Measurements from ENCODE around the gene ATXN1.

ATXN1 gene

DNA sequence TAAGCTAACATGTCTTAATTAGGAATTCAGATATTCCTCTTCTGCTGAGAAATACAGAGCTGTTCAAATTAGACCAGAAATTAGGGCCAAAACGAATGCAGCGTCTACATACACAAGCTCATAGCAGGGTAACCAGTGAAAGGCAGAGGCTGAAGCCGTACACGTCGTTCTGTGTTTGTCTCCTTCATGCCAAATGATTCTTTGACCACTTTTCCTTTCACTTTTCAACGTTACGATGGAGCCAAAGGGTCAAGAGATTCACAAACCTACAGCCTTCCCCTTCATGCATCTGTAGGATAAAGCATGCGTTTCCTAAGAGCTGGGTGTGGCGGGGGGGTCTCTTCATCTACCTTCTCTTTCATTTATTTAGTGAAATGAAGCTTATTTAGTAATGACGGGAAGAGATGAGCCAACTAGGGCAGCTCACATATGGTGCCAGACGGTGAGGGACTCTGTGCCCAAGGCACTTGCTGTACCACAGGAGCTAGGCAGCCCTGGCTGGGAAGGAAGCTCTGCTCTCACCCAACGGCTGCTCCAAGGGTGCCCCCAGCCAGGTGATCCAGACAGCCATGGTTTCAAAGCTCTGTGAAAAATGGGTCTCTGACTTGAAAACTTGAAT, 178.0 kb downstream of the ATXN1 start:
- in situ Hi-C loops (cut with MboI; ENCODE audit: low sequenced_read_pairs) = no loop called here

DNA sequence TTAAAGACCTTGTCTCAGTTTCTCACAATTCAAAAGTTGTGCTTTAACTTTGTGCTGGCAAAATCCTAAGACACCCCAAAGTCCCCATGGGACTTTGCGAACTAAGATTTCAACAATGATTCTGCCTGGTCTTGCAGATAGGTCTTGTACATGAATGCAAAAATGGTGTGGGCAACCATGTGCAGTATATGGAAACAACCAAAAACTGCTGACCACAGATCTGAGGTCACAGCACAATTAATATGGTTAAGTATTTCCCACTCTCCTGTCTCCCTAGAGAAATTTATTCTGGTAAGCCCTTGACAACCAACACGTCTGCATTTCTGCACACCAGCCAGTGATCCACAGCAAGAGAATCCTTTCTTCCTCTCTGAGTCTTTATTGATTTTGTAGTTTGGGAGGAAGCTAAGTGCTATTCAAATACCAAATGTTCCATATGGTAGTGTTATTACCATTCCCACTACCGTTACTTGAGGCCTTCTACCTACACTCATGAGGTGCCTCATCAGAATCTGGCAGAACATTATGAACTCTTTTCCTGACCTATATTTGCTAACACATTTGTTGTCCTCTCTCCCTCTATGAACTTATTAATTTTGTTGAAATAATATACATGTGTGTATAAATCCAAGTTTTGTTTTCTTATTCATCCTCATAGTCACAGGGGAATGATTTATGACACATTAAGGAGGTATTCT, 178.7 kb downstream of the ATXN1 start:
- in situ Hi-C loops (cut with MboI; ENCODE audit: low sequenced_read_pairs) = no loop called here

DNA sequence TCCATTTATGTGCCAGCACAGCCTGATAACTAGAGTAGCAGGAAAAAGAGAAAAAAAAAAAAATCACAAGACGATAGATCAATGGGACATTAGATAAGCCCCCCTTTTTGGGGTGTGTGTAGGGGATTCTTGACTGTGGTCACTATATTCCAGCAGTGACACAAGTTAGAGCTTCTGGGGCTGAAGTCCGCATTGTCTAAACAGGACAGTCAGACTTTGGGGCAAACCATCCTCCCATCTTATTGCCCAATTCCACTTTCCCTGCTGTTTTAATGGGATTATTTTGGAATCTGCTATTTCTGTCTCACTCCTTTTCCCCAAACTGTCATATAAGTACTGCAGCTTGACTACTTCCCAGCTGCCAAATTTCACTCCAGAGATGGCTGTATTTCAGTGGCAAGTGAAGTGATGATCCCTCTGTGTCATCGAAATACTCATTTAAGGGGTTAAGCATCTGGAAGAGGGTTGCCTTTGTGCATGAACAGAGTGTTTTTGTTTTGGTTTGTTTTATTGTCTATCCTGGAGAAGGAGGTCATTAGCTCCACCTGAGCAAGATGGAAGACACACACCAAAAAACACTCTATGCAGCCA, 182.5 kb downstream of the ATXN1 start:
- in situ Hi-C loops (cut with MboI; ENCODE audit: low sequenced_read_pairs) = no loop called here

DNA sequence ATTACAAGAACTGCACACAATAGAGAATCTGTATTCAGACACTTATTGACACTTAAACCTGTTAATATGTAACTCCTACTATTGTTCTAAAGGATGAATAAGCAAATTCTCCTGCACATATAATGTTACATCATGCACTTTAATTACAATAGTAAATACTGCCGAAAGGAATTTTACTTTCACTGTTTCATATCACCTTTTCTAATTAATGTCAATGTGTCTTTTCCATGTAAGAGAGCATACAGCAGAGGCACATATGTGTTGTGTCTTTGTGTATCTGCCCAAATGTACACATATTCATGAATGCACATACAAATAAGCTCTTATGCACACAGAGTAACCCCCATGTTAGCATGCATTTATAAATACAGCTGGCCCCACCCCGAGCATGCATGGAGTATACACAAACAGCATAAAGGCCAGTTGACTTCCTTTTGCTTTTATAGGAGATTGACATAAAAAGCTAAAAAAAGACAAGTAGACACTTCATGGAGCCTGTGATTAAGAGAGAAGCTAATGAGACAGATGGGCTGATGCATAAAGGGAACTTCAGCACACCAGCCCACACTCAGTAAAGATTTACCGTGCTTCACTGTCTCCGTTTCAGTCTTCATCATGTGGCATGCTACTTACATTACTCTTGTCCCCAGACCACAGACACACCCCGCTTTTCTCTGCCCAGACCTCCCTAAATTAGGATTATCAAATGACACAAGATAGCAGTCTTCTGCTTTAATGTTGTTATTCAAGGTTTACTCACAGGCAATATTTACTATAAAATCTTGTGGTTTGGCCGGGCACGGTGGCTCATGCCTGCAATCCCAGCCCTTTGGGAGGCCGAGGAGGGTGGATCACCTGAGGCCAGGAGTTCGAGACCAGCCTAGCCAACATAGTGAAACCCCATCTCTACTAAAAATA, 184.6 kb downstream of the ATXN1 start:
- in situ Hi-C loops (cut with MboI; ENCODE audit: low sequenced_read_pairs) = no loop called here

DNA sequence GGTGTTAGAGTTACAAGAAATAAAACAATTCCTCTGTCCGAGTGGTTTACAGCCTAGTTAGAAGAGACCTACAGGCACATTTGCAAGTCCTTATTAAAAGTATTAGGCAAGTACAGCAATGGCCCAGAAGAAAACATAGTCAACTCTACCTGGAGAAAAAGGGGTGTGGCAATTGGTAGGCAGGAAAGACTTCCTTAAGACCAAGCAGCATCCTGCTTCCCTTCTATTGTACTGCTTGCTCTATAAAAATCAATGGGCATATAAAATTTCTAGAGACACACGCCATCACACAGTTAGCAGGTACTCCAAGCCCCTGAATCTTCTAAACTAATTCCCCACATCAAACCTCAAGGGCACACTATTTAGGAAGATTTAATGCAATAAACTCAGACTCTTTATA, 185.6 kb downstream of the ATXN1 start:
- in situ Hi-C loops (cut with MboI; ENCODE audit: low sequenced_read_pairs) = no loop called here

DNA sequence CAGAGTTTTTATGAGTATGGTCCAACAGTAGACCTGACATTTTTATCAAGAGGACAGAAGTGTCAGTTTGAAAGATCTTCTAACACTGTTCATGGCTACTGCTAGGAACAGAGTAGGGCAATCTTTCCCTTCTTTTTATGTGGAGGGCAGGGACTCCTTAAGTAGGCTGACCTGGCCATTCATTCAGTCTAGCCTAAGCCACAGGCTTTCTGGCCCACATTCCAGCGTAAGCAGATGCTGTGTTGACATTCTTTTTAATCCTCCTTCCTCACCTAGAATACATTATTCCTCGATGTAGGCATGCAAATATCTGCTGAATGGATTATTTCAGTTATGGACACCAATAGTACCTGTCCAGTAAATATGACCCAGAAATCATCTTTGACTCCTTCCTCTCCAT, 188.3 kb downstream of the ATXN1 start:
- in situ Hi-C loops (cut with MboI; ENCODE audit: low sequenced_read_pairs) = no loop called here

DNA sequence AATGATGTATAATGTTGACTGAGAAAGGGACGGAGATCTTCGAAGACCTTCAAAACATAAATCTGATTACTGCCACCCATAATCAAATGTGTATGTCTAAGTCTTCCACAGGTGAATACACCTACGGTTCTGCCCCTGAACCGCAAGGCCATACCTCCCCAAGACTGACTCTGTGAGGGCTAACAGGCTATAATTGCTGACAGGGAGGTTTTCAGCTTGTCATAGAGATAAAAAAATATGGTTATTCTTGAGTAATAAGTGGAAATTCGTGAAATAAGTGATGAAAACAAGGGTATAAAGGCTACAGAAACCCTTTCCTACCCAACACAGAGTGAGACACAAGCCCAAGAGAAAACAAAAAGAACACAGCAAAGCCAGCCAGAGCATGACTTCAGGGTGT, 188.9 kb downstream of the ATXN1 start:
- in situ Hi-C loops (cut with MboI; ENCODE audit: low sequenced_read_pairs) = no loop called here

DNA sequence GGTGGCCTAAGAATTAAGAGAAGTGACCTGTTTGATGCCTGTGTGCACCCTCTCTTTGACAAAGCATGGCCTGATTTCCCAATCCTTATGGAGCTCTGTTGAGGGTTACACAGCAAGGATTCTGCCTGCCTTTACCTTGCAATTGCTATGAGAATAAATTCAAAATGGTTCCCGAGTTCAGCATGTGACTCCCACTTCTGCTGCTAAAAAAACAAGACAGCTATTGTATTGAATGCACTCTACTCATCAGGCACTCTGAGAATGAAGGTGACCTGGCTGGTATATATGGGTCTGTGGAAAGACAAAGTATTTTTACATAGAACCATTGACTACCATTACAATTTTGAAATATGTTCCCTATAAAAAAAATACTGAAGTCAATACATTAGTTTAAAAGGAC, 190.3 kb downstream of the ATXN1 start:
- in situ Hi-C loops (cut with MboI; ENCODE audit: low sequenced_read_pairs) = no loop called here

DNA sequence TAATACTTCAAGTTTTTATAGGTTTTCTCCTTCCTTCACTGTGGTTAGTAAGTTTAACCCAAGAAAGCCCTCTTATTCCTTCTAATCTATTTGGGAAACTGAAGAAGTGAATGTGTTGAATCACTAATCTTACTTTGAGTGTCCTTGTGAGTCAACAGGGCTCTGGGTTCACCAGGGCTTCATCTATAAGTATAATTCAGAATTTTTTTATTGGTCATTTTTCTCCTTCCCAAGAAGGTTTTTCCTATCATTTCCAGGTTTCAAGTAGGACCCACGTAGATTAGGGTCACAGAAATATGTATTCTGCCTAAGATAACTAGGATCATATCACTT, 191.1 kb downstream of the ATXN1 start:
- in situ Hi-C loops (cut with MboI; ENCODE audit: low sequenced_read_pairs) = no loop called here

DNA sequence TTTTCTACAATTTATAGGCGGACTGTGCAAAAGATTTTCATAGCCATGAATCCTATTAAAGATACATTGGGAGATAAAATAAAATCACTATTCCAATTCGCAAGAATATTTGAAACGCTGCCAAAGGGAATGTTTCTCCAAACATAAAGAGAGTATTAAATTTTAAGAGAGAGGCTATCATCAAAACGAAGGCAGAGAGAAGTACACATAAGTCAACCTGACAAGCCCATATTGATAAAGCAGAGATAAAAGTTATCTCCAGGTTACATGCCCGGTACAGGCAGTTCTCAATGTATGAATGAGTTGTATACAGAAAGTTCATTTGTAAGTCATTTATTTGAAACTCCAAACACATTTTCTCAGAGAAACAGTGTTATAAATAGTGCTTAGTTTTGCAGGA, 193.1 kb downstream of the ATXN1 start:
- in situ Hi-C loops (cut with MboI; ENCODE audit: low sequenced_read_pairs) = no loop called here

DNA sequence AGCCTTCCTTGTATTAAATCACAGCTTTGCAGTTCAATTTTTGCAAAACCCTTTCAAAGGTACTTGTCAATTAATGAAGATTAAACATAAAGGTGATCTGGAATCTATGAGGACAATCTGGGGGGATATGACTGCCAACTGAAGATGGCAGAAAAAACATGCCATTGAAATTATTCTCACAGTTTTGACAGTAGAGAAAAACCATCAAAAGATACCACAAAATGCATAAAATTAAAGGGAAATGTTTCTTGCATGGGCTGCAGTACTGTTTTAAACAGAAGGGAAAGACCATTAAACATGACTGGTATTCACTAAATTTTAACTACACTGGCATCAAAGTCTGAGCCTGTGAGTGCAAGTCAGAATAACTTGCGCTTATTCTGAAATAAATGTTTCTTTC, 194.2 kb downstream of the ATXN1 start:
- in situ Hi-C loops (cut with MboI; ENCODE audit: low sequenced_read_pairs) = no loop called here

DNA sequence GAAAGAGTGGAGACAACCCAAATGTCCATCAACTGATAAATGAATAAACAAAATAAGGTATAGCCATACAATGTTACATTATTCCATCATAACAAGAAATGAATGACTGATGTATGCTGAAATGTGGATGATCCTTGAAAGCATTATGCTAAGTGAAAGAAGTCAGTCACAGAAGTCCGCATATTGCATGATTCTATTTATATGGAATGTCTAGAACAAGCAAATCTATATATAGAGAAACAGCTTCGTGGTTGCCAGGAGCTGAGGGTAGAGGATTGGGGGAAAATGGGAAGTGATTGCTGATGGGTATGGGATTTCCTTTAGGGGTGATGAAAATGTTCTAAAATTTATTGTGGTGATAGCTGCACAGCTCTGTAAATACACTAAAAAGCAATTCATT, 196.8 kb downstream of the ATXN1 start:
- in situ Hi-C loops (cut with MboI; ENCODE audit: low sequenced_read_pairs) = no loop called here

DNA sequence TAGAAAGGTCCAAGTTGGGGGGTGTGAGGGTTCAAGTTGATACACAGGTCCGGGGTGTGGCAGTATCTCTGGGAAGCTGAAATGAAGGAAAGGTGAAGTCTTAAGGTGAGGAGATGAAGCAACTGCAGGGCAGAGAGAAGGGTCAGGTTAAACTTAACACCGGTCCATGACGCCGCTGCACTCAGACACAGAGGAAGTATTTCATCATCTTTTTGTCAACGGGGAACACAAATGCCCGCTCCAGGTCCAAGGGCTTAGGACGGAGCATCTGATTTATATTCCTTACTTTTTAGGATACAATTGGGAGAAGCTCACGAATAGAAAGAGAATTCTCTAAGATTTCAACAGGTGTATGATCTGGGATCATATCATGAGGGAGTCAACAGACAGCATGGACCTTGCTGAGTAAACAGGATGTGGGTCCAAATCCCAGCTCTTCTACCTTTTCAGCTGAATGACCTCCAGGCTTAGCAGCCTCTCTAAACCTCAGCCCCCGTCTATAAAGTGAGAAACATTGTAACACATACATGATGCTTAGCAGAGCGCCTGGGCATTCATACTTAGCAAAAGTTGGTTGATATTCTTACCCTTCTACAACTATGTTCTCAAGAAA, 197.5 kb downstream of the ATXN1 start:
- in situ Hi-C loops (cut with MboI; ENCODE audit: low sequenced_read_pairs) = no loop called here

DNA sequence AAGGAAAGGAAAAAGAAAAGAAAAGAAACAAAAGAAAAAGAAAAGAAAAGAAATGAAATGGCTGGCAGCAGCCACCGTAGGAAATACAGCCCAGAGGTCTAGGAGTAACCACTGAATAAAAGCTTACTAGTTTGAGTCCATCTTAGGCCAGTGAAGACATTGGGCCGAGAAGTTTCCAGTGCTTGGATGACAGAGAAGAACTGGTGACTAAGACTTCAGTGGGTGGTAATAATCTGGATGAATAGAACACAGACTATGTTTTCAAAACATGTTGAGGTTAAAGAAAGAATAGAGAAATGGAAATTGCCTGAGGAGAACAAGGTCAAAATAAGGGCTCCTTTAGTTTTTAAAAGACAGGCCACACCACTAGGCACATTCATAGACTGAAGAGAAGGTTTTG, 198.8 kb downstream of the ATXN1 start:
- in situ Hi-C loops (cut with MboI; ENCODE audit: low sequenced_read_pairs) = no loop called here

DNA sequence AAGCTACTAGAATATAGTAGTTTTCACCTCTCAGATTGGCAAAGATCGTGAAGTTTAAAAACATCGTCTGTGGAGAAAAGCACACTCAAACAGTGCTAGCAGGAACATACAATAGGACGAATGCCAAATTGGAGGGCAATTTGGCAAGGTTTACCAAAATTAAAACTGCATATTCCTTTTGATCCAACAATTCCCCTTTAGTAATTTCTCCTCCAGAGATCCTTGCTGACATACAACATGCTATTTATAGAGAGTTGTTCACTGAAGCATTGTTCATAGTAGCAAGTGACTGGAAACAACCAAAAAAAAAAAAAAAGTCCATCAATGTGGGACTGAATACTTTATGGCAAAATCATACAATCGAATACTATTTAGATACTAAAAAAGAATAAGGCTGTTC, 202.2 kb downstream of the ATXN1 start:
- in situ Hi-C loops (cut with MboI; ENCODE audit: low sequenced_read_pairs) = no loop called here

DNA sequence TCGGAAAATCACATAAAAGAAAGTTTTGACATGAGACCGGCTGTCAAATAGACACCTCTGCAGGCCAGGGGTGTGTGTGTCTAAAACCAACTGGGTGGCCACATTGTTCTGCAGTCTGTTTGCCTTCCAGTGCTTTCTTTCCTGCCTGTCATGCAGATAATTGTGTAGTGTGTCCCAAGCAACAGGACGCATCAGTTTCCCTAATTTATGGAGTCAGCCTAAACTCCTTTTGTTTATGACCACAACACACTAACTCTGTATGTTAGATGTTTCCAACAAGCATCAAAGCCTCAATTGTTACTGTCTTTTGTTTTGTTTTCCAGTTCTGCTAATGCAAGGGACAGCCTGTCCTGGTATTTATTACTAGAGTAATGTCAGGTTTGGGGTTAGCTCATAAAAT, 205.7 kb downstream of the ATXN1 start:
- in situ Hi-C loops (cut with MboI; ENCODE audit: low sequenced_read_pairs) = no loop called here

DNA sequence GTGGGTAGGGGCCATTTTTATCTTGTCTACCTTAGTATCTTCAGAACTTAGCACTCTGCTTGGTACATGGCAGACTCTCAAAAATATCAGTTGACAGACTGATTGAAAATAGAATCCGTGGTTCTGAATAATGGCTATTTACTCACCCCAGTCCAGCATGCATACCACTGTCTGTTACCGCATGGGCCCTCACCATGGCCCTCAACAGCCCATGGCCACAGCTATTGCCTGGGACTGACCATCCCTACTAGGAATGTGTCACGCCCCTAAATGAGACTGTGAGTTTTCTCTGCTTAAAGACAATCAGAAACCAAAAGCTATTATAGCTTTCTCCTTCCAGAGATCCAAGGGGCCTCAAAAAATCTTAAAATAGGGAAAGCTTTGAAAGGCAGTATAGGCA, 207.7 kb downstream of the ATXN1 start:
- in situ Hi-C loops (cut with MboI; ENCODE audit: low sequenced_read_pairs) = no loop called here

DNA sequence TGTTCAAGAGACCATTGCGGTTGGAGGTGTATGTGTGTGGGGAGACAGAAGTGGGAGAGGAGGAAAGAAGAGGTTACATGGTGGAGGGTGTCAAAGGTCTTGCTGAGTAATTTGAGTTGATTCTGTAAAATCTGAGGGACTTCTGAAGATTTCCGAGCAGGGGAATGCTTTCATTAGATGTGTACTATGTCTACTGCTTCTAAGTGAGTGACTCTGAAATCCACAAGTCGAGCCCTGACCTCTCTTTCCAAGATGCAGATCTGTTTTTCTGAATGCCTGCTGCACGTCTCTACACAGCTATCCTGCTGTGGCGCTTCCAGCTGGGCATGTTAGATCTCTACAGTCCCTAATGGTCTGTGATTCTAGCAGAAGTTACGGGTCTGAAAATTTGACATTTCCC, 209.8 kb downstream of the ATXN1 start:
- in situ Hi-C loops (cut with MboI; ENCODE audit: low sequenced_read_pairs) = no loop called here

DNA sequence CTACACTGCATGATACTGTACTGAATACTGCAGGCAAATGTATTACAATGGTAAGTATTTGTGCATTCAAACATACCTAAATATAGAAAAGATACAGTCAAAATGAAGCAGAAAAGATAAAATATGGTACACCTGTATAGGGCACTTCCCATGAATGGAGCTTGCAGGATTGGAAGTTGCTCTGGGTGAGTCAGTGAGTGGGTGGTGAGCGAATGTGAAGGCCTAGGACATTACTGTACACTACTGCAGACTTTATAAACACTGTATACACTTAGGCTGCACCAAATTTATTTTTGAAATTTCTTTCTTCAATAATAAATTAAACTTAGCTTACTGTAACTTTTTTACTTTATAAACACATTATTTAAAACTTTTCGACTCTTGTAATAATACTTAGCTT, 213.1 kb downstream of the ATXN1 start:
- in situ Hi-C loops (cut with MboI; ENCODE audit: low sequenced_read_pairs) = no loop called here

DNA sequence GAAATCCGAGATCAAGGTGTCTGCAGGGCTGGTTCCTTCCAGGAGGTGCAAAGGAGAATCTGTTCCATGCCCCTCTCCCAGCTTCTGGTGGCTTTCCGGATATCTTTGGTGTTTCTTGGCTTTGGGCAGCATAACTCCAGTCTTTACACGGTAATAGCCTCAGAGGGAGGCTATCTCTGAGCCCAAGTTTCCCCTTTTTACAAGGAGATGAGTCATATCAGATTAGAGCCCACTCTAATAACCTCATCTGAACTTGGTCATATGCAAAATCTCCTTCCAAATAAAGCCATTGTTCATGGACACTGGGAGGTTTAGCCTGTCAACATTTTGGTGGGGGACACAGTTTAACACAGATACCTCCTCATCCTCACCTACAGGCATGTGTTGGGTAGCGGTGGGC, 213.7 kb downstream of the ATXN1 start:
- in situ Hi-C loops (cut with MboI; ENCODE audit: low sequenced_read_pairs) = no loop called here

DNA sequence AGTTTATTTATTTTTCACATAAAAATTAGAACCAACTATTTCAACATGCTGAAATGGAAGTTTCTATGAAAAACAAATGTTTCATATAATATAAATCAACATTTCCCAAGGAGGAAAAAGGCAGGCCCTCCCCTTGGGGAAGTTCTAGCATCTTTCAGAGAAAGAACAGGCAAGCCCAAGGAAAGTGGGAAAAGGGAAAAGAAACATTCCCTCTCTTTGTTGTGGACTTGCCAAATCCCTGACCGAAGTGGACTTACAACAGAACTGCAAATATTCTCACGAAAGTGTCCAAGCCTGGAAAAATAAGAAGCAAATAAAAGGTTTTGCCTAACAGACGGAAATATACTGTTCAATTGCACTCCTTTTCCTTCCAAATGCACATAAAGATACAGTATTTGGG, 214.4 kb downstream of the ATXN1 start:
- in situ Hi-C loops (cut with MboI; ENCODE audit: low sequenced_read_pairs) = no loop called here
